Left renal pelvis (tissue), 4 donors: Measurements from ENCODE around the gene TBC1D2. TPM values are rescaled to one million over a fixed set of nuclear protein-coding genes. Genes with fewer than 3 reads are reported as not detected.

ENCODE experiments used
- polyA plus RNA-seq, 4 donors: library from polyadenylated mRNA; unstranded; fragments of 120-200 nt; gene quantifications; one replicate each; pipeline ENCODE4 v1.2.1, GENCODE V29; 2013; ENCODE audit not compliant: insufficient read length in 4 of 4

TBC1D2 gene
- polyA plus RNA-seq, 4 donors, result 1.6 to 5.2 (median 3.1) TPM

Other genes with a start within 250 kb of the TBC1D2 start
- 10 to 100 TPM; 36.8 to 40.4 (median 39.0) TPM for gene NANS, start 198.9 kb downstream of the TBC1D2 start, polyA plus RNA-seq
- 1 to 10 TPM; 2.7 to 6.7 (median 5.6) TPM for gene TRIM14, start 136.4 kb downstream of the TBC1D2 start, polyA plus RNA-seq
- 1 to 10 TPM in 3 of 4 donors, under 1 TPM in 1; 0.23 to 3.3 (median 2.5) TPM for gene CORO2A, start 63.0 kb downstream of the TBC1D2 start, polyA plus RNA-seq